CD4-positive, alpha-beta T cell (primary cell): ENCODE measurements around the gene SRSF2. TPM values are rescaled to one million over a fixed set of nuclear protein-coding genes. Genes with fewer than 3 reads are reported as not detected.
A peak's percentile ranks its signal among the peaks of the same experiment; 100 is the strongest.

ENCODE experiments used
- ATAC-seq: fragments of 200-7000 bp; cut with Tn5 transposase; one replicate; pipeline ENCODE4 v1.10.0; 2022; ENCODE audit warnings: mild to moderate bottlenecking; ENCODE audit not compliant: poor library complexity
- CTCF ChIA-PET: fragments of 350-600 bp; sonication (Branson Sonifier 250); formaldehyde crosslinking; loops from one replicate; lab custom pipeline; 2021; ENCODE audit warnings: antibody characterized with exemption, inconsistent platforms; lab: Charles Lee
- POLR2A ChIA-PET: fragments of 350-600 bp; sonication (Branson Sonifier 250); formaldehyde crosslinking; loops from one replicate; lab custom pipeline; 2021; ENCODE audit warnings: antibody characterized with exemption, inconsistent platforms; lab: Charles Lee
- DNase-seq, 14 experiments: peaks; one replicate each; pipeline ENCODE4 v3.0.0-alpha.2; 2013 to 2020; ENCODE audit warnings: mixed read lengths in 2 of 14
- H3K27ac ChIP-seq, 2 donors: one replicate each; pipeline versions ENCODE4 v1.5.1 to v1.7.0; 2013; ENCODE audit warnings: low read length in 2 of 2, low read depth in 1 of 2, mild to moderate bottlenecking in 1 of 2
- H3K27me3 ChIP-seq, 2 experiments: 1 replicate in 1 of 2; 2 replicates in 1 of 2; pipeline versions ENCODE4 v1.6.1 to v1.7.0; 2013; ENCODE audit warnings: low read length in 2 of 2, control low read depth in 1 of 2, mild to moderate bottlenecking in 1 of 2, moderate library complexity in 1 of 2; ENCODE audit not compliant: insufficient read depth in 2 of 2, control insufficient read depth in 1 of 2
- H3K36me3 ChIP-seq: one replicate; pipeline ENCODE4 v1.6.1; 2013; ENCODE audit warnings: low read length, control low read depth; ENCODE audit not compliant: insufficient read depth
- H3K4me1 ChIP-seq: one replicate; pipeline ENCODE4 v1.6.1; 2013; ENCODE audit warnings: low read length, control low read depth; ENCODE audit not compliant: insufficient read depth
- H3K4me3 ChIP-seq: one replicate; pipeline ENCODE4 v1.5.1; 2013; ENCODE audit warnings: mild to moderate bottlenecking, low read length, moderate library complexity
- H3K9me3 ChIP-seq, 2 experiments: 1 replicate in 1 of 2; 2 replicates in 1 of 2; pipeline versions ENCODE4 v1.6.1 to v1.7.0; 2013; ENCODE audit warnings: low read length in 2 of 2, mild to moderate bottlenecking in 2 of 2, control low read depth in 1 of 2, moderate library complexity in 1 of 2; ENCODE audit not compliant: control insufficient read depth in 1 of 2, insufficient read depth in 1 of 2
- H3K27ac Mint-ChIP-seq: one replicate; pipeline ENCODE4 v1.8.0; 2020; ENCODE audit warnings: mixed read lengths
- H3K27me3 Mint-ChIP-seq: one replicate; pipeline ENCODE4 v1.8.0; 2021; ENCODE audit warnings: mixed read lengths
- H3K36me3 Mint-ChIP-seq: one replicate; pipeline ENCODE4 v1.8.0; 2021; ENCODE audit warnings: low read depth, mixed read lengths
- H3K4me1 Mint-ChIP-seq: one replicate; pipeline ENCODE4 v1.8.0; 2021; ENCODE audit warnings: low read depth, mixed read lengths
- H3K4me3 Mint-ChIP-seq: one replicate; pipeline ENCODE4 v1.8.0; 2020; ENCODE audit warnings: mild to moderate bottlenecking, mixed read lengths
- H3K9me3 Mint-ChIP-seq: one replicate; pipeline ENCODE4 v1.8.0; 2020; ENCODE audit warnings: mixed read lengths
- CTCF ChIP-seq: fragments of 200-600 bp; IDR thresholded peaks from one replicate; pipeline ENCODE4 v1.8.0; 2022; ENCODE audit warnings: antibody characterized with exemption, mild to moderate bottlenecking
- intact Hi-C, 2 experiments: fragments of 100-400 bp; cut with DNase I in 1 of 2; cut with micrococcal nuclease in 1 of 2; formaldehyde crosslinking; loops; one replicate each; pipeline versions ENCODE4 v1.15.1 to v1.9.0; 2023 to 2025; cut with DNase I, micrococcal nuclease
- total RNA-seq, 174 experiments: library from RNA in 2 of 174; stranded (reverse) in 2 of 174; gene quantifications; one replicate each; pipeline ENCODE4 v1.2.3 and lab custom pipeline; 2021 to 2026

SRSF2 gene
- total RNA-seq, 2 experiments from 2014 or later: 448 to 460 TPM

- intact Hi-C loops: loop anchor here in 1 of 2 experiments (5.0 kb wide), 2 partner anchors 54 to 69 kb away; partner anchors contain the start of genes JMJD6, METTL23 and MXRA7
- Mint-ChIP-seq H3K4me3 (no peak overlapping the region), H3K9me3 (no peaks in the 10 kb centered on the region), H3K4me1 (no peaks in the 10 kb centered on the region), H3K27me3 (no peaks in the 10 kb centered on the region), H3K36me3 (peaks cover 39% of the 10 kb centered on the region), H3K27ac (peak overlapping the region; percentile 17)
- no peaks in the 10 kb centered on the region for H3K9me3 ChIP-seq
- ChIA-PET POLR2A (no interaction called here), CTCF (interaction anchor here (0.7 to 1.5 kb wide), 3 partner anchors 22 to 317 kb away, joined by 3 read pairs; no protein-coding TSS in a partner anchor)
- ATAC-seq (peak; percentile 62), DNase-seq (peak in 4 of 14 experiments; percentile 19 to 42 (median 38))
- H3K27ac ChIP-seq: no peak overlapping the region
- peaks cover 27% of the 10 kb centered on the region for H3K36me3 ChIP-seq
- no peak overlapping the region for H3K4me3 ChIP-seq
- H3K27me3 ChIP-seq: no peaks in the 10 kb centered on the region
- H3K4me1 ChIP-seq: no peaks in the 10 kb centered on the region
- TF ChIP-seq CTCF: no peak
Measured at GRCh38 chr17:76781056-76781982, 44.2 kb upstream of the SRSF2 start.

GRCh38 chr17:76775021-76775600 is 38.0 kb upstream of the SRSF2 start:
- H3K27ac Mint-ChIP-seq: no peak overlapping the region
- CTCF ChIA-PET: no interaction called here

More at GRCh38 chr17:76775021-76775600, 38.0 kb upstream of the SRSF2 start:
- no peak for DNase-seq
- Mint-ChIP-seq H3K4me3 (no peak overlapping the region), H3K27me3 (no peaks in the 10 kb centered on the region), H3K9me3 (no peaks in the 10 kb centered on the region), H3K4me1 (peaks cover 23% of the 10 kb centered on the region), H3K36me3 (peaks cover 68% of the 10 kb centered on the region)
- H3K27me3 ChIP-seq: no peaks in the 10 kb centered on the region
- H3K4me1 ChIP-seq: peaks cover 22% of the 10 kb centered on the region
- no peak for ATAC-seq
- peaks cover 49% of the 10 kb centered on the region for H3K36me3 ChIP-seq
- no peaks in the 10 kb centered on the region for H3K9me3 ChIP-seq
- POLR2A ChIA-PET: no interaction called here
- intact Hi-C loops: no loop called here
- H3K4me3 ChIP-seq: no peak overlapping the region
- H3K27ac ChIP-seq: no peak overlapping the region
- no peak for TF ChIP-seq CTCF
